Stimulated activated CD4-positive, alpha-beta T cell treated with anti-CD3 and anti-CD28 coated beads, Interleukin-4, amount 100 ng/mL, for 48 hours (primary cell): Measurements from ENCODE around the gene TMEM72.

Experiments
- DNase-seq, 2 donors: peaks; one replicate each; pipeline ENCODE4 v3.0.0-alpha.2; 2020; ENCODE audit warnings: low read depth in 2 of 2

Gene TMEM72

DNA sequence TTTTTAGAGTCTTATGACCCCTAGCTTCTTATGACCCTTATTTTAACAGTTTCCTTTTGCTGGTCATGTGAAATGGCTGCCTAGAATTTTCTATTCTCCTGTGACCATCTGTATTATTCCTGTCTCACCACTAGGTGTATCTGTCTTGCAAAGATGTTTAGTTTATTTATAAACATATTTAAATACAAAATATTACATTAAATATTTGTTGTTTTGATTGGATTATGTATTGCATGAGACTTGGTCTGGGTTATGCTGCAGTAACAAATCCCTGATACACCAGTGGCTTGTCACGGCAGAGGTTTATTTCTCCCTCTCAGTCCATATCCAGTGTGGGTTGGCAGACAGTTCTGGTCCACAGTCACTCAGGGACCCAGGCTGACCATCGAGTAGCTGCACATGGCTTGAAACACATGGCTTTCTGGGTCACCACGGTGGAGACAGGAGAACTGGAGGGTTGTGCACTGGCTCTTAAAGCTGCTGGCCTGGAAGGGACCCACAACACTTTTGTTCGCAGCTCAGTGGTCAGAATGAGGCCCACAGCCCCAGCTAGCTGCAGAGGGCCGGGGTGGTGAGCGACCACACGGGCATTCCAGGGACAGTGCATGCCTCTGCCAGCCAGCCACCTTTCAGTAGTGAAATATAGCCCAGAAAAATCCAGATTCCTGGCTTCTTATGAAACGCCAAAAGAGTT lies 55.8 kb downstream of the TMEM72 start:
- no peak for DNase-seq

DNA sequence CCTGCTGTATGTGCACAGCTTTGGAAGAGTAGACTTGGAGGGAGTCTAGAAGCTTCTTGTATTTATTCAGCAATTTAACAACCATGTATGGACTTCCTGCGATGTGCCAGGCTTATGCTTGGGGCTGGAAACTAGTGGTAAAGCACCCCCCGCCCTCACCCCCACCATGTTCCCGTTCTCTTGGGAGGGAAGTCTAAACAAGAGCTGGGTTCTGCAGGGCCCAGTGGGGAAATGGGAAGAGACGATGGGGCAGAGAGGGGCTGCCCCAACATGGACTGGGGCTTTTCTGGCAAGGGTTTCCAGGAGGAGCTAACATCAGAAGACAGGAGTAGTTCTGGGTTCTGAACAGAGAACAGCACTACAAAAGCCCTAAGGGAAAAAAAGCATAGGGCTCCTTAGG lies 56.5 kb downstream of the TMEM72 start:
- no peak for DNase-seq

DNA sequence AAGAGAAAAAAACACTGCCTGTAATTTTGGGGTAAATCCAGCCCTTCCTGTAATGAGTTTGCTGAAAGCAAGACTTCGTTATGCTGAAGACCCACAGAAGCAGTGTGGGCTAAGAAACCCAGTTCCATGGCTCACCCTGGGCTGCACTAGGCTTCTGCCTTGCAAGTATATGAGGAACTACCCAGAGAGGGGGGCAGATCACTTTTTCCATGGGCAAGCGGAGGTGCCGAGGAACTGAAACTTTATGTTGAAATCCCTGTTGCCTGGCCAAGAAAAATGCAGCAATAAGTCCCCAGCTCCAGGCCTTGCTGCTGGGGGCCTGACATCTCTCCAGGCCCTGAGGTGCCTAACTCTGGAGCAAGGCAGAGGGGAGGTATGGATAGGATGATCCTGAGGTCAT lies 57.0 kb downstream of the TMEM72 start:
- DNase-seq: no peak

DNA sequence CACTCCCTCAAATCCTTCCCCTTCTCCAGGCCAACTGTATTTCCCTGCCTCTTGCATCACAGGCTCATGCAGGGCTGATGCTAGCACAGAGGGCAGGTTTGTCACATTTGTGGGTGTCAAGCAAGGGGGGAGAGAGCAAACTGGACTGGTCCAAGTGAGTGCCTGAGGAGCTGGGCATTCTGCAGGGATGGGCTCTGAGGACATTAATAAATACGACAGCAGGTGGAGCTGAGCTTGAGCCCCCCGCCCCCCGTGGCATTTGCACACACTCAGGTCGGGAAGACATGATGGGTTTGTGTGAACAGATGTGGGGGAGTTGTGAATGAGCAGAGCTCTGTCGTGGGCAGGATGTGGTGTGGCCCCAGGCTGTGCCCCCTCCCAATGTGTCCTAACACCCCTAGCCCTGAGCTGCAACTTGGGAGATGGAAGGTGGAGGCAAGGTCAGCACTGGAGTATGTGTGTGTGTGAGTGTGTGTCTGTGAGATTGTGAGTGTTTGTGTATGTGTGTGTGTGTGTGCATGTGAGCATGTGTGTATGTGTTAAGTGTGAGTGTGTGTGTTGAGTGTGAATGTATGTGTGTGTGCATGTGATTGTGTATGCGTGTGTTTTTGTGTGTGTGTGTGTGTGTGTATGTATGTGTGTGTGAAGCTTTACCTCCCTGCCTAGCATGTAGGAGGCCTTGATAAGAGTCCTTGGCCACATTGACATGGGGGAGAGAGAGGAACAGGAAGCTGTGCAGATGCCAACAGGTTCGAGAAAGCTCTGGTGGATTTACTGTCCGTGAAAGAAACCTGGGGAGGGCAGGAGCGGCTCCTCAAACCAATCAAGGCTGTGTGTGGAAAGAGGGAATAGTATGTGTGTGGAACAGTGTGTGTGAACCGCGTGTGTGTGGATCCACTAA lies 57.6 kb downstream of the TMEM72 start:
- no peak for DNase-seq

DNA sequence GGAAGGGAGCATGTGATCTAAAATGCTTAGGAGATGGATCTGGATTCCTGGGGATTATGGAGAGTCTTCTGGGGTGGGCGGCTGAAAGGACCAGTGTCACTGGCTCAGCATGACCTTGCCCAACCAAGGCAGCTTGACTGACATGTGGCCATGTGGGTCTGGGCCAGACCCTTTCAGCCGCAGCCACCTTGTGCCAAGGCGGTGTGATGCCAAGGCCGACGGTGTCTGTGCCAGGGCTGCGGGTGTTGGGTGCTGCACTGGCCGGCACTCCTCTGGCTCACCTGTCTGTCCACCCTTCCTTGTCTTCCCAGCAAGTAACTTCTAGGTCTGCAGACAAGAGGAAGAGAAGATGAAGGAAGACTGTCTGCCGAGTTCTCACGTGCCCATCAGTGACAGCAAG lies 58.7 kb downstream of the TMEM72 start:
- DNase-seq: no peak

DNA sequence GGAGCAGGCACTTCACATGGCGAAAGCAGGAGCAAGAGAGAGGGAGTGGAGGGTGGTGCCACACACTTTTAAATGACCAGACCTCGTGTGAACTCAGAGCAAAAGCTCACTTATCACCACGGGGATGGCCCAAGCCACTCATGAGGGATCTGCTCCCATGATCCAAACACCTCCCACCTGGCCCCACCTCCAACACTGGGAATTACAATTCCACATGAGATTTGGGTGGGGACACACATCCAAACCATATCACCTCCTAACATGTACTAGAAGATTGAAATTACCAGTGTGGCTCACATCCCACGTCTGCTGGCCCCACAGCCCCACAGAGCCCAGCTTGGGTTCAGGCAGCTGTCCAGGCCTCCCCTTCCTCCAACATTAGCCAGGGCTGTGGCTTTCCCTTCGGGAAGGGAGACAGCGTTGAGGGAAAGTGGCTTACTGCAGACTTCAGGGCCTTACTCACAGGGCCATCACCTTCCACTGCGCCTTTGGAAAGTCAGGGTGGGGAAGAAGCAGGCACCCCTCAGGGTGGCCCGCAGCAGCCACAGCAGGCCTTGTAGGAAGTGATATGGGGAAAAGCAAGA lies 59.8 kb downstream of the TMEM72 start:
- no peak for DNase-seq

DNA sequence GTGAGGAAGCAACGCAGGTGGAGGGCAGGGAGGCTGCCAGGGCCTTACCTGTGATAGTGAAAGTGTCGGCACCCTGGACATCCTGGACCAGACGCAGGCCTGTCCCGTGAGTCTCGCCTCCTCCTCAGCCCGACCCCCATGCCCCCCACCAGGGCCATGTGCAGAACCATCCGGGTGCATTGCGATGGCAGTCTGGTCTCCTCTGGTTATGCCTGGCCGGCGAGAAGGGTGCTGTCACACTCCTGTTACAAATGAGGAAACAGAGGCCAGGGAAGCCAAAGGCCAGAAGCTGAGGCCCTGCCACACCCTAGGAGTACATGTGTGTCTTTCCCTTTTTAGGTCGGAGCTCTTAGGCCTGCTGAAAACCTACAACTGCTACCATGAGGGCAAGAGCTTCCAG lies 60.3 kb downstream of the TMEM72 start:
- DNase-seq: no peak

DNA sequence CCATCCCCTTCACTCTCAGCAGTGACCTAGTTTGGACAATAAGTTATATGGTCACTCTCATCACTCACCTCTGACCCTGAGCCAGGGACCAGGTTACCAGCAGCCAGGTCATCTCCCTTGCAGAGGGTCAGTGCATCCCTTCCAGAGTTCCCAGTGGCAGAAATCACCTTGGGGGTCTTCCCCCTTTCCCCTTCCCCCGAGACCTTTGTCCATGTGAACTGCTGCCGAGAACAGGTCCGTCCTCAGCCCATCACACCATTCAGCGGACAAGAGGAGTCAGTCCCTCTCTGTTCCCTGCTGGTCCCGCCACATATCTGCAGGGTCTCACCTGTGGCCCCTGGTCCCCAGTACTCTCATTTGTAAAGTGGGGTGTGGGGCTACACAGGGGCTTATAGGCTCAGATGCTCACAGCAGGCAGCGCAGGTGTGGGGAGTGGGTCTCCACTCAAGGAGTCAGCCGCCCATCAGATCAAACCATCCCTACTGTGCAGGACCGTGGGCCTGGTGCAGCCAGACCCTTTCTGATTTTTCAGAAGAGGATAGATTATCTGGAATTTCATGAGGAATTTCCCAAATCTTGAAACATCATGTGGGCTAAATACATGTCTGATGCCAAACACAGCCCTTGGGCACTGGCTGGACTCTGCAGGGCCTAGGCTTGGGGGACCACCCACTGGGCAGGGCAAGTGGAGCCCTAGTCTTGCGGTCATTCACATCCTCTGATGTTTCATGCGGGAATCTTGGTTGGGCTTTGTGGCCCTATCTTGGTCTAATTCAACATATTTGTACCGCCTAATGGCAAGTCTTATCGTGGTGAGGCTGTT lies 61.0 kb downstream of the TMEM72 start:
- no peak for DNase-seq

DNA sequence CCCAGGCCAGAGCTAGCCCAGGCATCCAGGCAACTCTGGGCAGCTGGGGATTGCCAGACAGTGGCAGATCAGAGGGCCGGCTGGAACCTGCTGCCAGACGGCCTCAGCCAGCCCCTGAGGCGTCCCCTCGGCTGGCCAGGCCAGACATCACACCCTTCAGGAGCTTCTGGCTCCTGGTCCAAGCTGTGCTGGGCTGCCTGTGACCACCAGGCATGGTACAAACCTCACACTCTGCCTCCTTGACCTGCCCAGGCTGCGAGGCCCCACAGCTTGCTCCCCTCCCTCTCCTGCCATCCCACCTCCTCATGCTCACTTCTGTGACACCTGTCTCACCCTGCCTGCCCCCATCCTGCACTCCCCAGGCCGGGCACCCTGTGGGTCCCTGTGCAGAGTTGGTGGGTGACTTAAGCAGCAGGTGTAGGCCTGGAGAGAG lies 61.8 kb downstream of the TMEM72 start:
- DNase-seq: no peak

DNA sequence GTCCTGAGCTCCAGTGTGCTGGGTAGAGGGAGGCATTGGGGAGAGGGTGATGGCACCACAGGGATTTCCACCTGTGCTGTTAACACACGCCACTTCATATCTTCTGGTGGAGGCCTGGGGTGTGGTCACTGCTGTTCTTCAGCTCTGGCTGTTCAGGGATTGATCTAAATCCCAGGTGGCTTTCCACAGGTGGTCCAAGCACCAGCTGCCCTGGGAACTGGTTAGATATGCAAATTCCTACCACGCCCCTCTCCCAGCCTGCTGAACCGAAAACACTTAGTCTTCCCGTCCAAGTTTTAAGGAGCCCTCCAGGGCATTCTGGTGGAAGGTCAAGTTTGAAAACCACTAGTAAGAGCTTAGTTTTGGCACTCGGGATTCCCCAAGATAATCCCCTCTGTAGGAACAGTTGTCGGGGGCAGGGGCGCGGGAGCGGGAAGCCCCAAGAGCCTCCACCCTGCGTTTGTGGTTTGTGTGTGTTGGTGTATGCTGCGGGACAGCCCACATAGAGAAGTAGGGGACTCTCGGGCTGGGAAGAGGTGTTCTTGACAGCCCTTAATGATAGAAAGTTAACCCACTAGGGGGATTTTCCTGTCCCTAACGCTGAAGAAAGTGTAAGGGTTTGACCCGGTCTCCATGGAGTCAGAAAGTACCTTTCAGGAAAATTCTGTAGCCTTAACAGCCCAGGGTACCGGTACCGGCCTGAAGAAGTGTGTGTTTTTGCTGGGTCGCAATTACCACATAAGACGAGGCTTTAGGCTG lies 62.4 kb downstream of the TMEM72 start:
- DNase-seq: no peak

DNA sequence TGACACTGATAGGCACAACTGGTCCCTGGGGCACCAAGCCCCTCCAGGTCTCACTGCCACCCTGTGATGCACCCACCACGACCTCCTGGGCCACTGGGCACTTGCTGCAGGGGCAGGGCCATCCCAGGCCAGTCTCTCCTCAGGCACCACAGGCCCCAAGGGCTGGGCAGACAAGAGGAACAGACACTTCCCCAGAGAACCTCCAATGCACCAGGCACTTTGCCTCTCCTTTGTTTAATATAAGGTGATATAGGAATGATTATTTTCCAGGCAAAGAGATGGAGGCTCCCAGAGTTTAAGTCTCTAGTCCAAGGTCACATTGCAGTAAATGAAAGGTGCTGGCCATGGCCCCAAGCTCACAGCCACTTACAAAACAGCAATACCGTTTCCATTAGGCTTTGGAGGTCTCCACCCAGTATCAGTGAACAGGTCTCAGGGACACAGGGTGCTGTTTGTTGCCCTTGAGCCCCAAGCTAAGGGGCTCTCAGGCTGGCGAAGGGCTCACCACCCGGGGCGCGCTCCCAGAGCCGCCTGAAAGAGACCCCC lies 63.0 kb downstream of the TMEM72 start:
- DNase-seq: no peak

DNA sequence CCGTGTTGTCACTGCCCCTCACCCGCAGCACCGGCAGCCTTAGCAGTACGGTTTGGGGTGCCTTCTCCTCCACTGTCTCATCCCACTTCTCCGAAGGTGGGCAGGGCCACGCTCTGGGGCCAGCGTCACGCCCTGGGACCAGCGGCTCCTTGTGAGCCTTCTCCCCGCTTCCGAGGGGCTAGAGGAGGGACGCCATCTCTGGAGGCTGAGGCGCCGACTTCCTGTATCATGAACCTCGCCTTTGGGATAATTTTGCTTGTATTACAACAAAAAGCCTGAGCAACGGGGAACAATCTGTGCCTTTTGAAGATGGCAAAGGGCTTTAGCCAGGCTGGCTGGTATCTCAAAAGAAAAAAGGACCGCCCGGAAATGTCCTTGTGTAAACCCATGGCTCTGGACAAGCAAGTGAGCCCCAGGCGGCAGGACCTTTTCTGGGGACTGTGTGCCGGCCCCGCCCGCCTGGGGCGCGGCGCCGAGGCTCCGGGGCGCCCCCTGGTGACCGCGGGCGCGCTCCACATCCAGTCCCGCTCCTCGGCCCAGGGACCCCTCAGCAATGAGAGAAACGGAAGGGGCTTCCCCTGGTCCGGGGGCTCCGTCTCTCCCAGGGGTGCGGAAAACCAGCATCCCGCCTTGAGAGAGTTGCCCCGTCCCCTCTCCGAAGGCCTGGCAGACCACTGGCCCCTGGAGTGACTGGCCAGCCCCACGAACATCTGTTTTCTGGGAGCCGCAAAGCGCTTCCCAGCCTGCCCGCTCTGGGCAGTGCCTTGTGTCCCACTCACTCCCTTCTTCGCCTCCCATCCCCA lies 63.7 kb downstream of the TMEM72 start:
- DNase-seq: peak; percentile 38 to 55

DNA sequence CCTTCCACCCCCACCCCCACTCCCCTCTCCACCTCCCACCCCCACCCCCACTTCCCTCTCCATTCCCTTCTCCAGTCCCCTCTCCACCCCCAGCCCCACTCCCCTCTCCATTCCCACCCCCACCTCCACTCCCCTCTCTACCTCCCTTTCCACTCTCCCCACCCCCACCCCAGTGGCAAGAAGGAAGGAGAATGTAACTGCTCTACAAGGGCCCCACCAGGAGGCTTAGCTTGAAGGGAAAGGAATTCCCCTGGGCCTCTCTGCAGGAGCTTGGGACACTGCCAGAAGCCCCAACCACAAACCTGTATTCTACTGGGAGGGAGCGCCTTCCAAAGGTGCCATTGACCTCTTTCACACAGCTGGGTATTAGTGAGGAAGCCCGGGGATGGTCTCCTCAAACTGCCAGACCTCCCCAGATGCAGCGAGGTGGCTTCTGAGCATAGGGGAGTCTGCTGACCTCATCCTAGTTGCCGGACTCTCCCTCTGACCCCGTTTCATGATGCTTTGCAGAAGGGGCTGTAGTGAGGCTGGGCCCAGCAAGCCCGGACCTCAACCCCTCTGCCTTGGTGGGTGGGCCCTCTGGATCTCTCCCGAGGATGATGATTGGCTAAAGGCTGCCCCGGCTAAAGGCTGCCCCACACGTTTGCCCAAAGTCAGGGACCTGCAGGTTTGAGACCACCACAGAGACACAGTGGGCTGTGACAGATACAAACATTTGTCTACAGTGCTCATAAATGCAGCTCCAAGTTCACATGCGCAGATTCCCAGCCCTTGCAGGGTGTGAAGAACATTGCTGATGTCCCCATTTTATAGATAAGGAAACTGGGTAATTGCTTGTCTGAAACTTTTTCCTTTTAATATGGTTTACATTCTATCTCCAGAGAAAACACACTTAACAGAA lies 64.5 kb downstream of the TMEM72 start:
- DNase-seq: no peak

DNA sequence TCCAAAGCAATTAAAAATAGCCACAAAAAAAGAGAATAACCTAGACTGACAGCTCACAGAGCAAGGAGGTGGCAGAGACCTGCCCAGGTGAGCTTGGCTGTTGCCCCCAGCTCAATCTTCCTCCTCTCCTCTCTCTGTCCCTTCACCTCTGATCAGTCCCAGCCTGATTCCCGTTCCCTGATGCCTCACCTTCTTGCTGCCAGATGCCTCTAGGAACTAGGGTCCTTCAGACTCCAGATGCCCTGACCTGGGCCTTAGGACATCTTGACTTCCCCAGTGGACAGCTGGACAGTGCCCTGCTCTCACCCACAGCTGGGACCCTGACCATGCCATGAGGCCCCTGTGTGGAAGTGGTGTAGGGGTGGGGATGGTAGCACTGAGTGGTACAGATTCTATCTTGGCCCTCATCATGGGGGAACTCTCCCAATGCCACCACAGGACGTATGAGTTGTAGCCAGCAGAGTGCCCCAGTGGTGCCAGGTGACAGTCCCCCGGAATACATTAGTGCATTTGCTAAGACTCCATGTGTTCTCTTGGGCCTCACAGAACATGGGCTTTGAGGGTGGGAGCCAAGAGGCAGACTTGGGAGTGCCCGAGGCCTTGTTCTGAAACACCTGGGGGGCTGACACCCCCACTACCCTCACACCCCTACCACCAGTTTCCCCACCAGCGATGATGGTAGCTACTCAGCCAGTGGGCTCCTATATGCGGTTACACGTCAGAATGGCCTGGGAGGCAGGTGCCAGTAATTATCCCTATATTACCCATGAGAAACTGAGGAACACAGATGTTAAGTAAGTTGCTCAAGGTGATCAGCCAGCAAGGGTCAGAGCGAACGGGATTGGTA lies 65.4 kb downstream of the TMEM72 start:
- no peak for DNase-seq

DNA sequence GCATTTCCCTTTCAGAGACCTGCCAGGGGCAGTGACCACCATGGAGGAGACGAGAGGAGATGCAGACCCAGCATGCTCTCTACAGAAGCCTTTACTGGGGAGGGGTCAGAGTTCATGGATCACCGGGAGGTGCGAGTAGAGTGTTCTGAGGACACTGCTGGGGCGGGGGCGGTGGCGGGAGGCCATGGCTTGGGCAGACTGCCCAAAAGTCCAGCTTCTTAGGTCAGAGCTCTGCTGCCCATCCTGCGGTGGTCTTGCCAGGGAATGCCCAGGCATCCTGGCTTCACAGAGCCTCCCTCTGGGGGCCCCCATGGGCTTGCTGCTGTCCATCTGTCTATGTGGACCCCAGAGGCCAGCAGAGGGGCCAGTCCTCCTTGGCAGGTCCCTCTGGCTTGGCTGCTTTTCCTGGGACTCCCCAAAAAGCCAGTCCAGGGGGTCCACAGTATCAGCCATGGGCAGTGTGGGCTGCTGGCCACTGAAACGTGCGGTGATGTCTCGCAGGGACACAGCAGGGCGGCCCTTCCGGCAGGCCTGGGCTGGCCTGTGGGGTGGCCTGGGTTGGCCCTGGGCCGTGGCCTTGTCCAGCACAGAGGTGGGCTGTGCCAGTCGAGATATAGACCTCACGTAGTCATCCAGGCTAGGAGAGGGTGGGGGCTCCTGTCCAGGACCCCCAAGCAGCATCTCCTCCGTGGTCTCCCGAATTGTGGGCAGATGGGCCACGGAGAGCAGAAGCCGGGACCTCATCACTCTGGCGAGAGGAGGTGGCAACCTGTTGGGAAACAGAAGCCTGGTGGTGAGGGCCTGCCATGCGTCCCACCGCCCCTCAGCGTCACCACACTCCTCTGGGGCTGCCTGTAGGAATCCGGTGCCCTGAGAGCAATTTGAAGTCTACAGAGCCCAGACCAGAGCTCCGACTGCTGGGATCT lies 66.4 kb downstream of the TMEM72 start:
- no peak for DNase-seq

DNA sequence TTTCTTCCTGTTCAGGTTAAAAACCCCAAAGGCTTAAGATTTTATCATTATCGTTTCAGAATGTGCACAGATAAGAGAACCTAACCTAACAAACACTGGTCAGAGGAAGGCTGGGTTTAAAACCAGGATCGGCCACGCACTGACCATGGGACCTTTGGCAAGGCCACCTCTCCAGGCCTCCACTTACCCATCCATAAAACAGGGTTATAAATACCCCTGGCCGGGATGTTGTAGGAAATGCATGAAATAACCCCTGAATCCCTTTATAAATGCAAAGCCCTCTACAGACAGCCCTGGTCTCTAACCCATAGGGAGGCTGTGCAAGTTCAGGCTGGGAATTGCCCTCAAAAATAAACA lies 67.1 kb downstream of the TMEM72 start:
- no peak for DNase-seq
